Measurements from ENCODE around the gene ZNFX1. TPM values are rescaled to one million over a fixed set of nuclear protein-coding genes. Genes with fewer than 3 reads are reported as not detected.

The ZNFX1 gene
- total RNA-seq, 4 donors from 2014 or later = 20.0 to 46.2 (median 26.3) TPM

DNA sequence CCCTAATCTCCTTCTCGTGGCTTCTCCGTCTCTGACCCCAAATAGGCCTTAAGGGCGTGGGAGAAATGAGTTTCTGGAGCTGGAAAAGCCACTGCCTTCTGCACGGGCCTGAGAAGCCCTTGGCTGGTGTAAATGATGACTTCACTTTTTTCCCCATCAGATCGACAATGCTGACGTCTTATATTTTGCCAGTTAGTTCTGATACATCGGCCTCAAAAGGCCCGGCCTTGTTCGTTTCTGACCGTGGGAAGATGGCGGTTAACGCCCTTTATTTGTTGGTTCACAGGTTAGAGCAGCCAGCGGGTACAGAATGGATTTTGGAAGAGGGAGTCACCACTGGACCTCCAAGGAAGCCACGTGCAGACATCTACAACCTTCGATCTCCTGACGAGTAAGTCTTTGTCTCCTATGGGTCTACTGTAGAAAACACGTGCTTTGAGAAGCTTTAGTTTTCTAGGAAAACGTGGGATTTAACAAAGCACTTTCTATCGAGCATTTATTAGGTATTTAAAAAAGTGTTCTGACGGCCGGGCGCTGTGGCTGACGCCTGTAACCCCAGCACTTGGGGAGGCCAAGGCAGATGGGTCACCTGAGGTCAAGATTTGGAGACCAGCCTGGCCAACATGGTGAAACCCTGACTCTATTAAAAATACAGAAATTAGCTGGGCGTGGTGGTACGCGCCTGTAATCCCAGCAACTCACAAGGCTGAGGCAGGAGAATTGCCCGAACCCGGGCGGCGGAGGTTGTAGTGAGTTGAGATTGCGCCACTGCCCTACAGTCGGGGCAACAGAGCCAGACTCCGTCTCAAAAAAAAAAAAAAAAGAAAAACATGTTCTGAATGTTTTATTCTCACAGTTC, 1.2 kb upstream of the ZNFX1 start:
- Histone ChIP-seq H3K4me3 (peak overlapping the region; percentile 86 to 95), H3K9me3 (no peaks in the 10 kb centered on the region), H3K27ac (peak overlapping the region; percentile 98 to 99), H3K36me3 (no peaks in the 10 kb centered on the region), H3K4me1 (peaks cover 0 to 4% of the 10 kb centered on the region in 2 donors), H3K27me3 (no peaks in the 10 kb centered on the region)
- intact Hi-C loops (cut with DNase I; ENCODE audit: low total_unique reads) = no loop called here
- DNase-seq = peak in 1 of 2 donors; percentile 26
- TF ChIP-seq POLR2A (IDR thresholded peaks at IDR 0.05) = no peak

GRCh38 chr20:49277786-49278035, 146 bp downstream of the ZNFX1 start:
- intact Hi-C loops (cut with DNase I; ENCODE audit: low total_unique reads) = no loop called here
- TF ChIP-seq POLR2A (IDR thresholded peaks at IDR 0.05) (peak in 1 of 2 donors; percentile 85), CTCF (IDR thresholded peaks at IDR 0.05) (no peak)
- Histone ChIP-seq H3K36me3 (no peaks in the 10 kb centered on the region), H3K27ac (peak overlapping the region; percentile 98 to 99), H3K9me3 (no peaks in the 10 kb centered on the region), H3K4me1 (peaks cover 4 to 7% of the 10 kb centered on the region in 2 donors), H3K4me3 (peak overlapping the region; percentile 86 to 95), H3K27me3 (no peaks in the 10 kb centered on the region)
- DNase-seq = no peak

DNA sequence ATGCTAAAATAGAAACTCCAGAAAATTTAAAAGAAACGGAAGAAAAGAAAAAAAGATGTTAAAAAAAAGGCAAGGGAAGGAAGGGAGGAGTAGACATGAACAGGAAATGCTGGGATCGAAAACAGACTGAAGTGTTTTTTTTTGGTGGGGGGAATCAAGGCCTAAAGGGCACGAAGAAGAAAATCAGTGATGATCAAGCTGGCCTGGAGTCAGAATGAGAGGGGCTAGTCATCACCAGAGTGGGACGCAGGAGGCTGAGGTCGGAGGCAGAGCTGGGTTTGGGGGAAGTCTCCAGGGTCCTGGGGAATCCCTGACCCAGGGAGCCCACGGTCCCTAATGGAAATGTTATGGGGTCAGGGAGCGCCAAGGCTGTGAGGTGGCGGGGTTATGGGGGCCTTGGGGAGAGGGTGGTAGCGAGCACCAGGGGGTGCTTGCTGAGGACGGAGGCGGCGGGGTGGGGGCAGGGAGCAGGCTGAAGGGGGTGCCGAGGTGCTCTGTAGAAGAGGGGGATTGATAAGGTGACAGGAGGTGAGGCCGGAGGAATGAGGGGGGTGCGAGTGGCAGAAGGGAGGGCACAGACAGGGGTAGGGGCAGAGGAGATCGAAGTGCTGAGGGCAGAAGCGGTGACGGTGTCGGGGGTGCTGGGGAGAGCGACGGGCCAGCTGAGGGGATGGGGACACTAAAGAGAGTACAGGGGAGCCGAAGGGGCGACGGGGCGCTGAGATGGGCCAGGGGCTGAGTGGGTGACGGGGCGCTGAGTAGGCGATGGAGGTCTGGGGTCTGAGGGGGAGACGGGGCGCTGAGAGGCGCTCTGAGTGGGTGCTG, 684 bp downstream of the ZNFX1 start:
- Histone ChIP-seq H3K27ac (peak overlapping the region; percentile 98 to 99), H3K27me3 (no peaks in the 10 kb centered on the region), H3K36me3 (no peaks in the 10 kb centered on the region), H3K4me3 (peak overlapping the region; percentile 86 to 95), H3K9me3 (no peaks in the 10 kb centered on the region), H3K4me1 (peaks cover 4 to 8% of the 10 kb centered on the region in 2 donors)
- peak in 1 of 2 donors; percentile 50 for DNase-seq
- intact Hi-C loops (cut with DNase I; ENCODE audit: low total_unique reads) = no loop called here
- TF ChIP-seq POLR2A (IDR thresholded peaks at IDR 0.05) (no peak), CTCF (IDR thresholded peaks at IDR 0.05) (no peak)

GRCh38 chr20:49276161-49276960, 1.5 kb downstream of the ZNFX1 start:
- no peak for DNase-seq
- intact Hi-C loops (cut with DNase I; ENCODE audit: low total_unique reads) = no loop called here
- Histone ChIP-seq H3K4me1 (peaks cover 4 to 8% of the 10 kb centered on the region in 2 donors), H3K36me3 (no peaks in the 10 kb centered on the region), H3K27me3 (no peaks in the 10 kb centered on the region), H3K4me3 (peak overlapping the region; percentile 86 to 95), H3K9me3 (no peaks in the 10 kb centered on the region), H3K27ac (peak overlapping the region; percentile 98 to 99)
- TF ChIP-seq CTCF (IDR thresholded peaks at IDR 0.05) = no peak

DNA sequence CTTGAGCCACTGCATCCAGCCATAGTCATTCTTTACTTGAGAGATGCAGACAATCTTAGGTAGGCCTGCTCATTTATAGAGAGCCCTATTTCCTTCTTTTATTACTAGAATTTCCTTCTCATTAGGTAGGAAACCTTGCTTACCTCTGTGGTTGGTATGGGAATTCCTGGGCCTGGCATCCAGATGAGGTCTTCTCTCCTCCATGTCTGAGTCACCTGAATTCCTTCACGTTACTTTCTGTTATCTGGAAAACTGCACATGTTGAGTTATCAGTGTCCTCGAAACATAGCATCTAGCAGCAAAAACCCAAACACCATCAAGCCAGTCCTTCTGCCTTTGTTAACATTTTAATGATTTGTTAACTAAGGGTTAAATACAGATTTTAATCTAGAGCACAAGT, 2.2 kb downstream of the ZNFX1 start:
- H3K4me3 ChIP-seq = no peak overlapping the region
- H3K27ac ChIP-seq = peak overlapping the region in 1 of 2 donors; percentile 99
- TF ChIP-seq POLR2A (IDR thresholded peaks at IDR 0.05) = no peak
- no peak for TF ChIP-seq CTCF (IDR thresholded peaks at IDR 0.05)
- intact Hi-C loops (cut with DNase I; ENCODE audit: low total_unique reads) = no loop called here
- H3K27me3 ChIP-seq = no peaks in the 10 kb centered on the region
- H3K9me3 ChIP-seq = no peaks in the 10 kb centered on the region
- DNase-seq = no peak
- peaks cover 4 to 8% of the 10 kb centered on the region in 2 donors for H3K4me1 ChIP-seq
- H3K36me3 ChIP-seq = no peaks in the 10 kb centered on the region
